HG03066 (cell line): ENCODE results near the gene EGLN2.
"Not testable (repeated sequence)": the region's sequence is repeated elsewhere in the genome, so short reads cannot be mapped to it uniquely, and the experiment has no call there.

ENCODE experiments used
- ATAC-seq: cut with Tn5 transposase; IDR thresholded peaks from one replicate; pipeline ENCODE4 v1.9.1; 2021; ENCODE audit warnings: low read depth; ENCODE audit not compliant: unreplicated experiment

Gene EGLN2

DNA sequence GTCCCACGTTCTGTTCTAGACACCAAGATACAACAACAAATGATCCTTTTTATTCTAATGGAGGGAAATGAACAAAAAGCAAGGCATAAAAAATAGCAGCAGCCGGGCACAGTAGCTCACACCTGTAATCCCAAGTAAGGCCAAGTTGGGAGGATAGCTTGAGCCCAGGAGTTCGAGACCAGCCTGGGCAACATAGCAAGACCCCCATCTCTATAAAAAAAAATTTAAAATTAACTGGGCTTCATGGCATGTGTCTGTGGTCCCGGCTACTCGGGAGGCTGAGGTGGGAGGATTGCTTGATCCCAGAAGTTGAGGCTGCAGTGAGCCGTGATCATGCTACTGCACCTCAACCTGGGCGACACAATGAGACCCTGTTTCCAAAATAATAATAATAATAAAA is 22.6 kb upstream of the EGLN2 start:
- ATAC-seq: no peak

DNA sequence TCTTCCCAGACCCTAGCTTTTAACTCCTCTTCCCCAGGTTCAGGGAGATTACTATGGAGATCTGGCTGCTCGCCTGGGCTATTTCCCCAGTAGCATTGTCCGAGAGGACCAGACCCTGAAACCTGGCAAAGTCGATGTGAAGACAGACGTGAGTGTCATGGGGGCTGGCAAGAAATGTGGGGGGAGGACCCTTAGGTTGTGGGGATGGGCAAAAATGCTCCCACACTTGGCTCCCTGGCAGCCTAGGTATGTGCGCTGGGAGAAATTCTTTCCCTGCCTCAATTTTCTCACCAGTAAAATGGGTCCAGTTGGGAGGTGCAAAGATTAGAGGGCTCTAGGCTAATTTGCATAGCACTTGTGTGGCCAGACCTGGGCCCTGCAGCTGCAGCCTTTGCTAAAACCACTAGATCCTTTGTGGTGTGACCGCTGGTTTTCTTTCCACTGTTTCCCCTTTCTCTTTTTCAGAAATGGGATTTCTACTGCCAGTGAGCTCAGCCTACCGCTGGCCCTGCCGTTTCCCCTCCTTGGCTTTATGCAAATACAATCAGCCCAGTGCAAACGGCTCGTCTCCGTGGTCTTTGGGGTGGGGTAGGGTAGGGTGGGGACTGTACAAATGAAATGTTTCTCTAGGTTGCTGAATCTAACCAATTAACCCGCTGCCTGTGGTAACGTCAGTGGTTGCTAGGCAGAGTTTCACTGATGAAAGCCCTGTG is 21.9 kb upstream of the EGLN2 start:
- ATAC-seq: peak; percentile 52

DNA sequence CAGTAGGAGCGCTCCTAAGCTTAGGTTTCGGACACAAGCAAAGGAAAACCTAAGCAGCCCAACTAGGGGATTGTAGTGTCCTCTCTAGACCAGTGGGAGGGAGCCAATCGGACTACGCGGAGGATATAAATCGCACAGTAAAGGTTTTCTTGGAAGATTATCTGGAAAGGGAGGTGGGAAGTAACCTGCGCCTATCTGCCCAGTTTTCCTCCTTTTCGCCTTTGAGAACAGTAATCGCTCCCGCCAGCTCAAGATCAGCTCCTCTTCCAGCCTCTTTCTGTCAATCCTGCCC is 21.4 kb upstream of the EGLN2 start:
- no peak for ATAC-seq

DNA sequence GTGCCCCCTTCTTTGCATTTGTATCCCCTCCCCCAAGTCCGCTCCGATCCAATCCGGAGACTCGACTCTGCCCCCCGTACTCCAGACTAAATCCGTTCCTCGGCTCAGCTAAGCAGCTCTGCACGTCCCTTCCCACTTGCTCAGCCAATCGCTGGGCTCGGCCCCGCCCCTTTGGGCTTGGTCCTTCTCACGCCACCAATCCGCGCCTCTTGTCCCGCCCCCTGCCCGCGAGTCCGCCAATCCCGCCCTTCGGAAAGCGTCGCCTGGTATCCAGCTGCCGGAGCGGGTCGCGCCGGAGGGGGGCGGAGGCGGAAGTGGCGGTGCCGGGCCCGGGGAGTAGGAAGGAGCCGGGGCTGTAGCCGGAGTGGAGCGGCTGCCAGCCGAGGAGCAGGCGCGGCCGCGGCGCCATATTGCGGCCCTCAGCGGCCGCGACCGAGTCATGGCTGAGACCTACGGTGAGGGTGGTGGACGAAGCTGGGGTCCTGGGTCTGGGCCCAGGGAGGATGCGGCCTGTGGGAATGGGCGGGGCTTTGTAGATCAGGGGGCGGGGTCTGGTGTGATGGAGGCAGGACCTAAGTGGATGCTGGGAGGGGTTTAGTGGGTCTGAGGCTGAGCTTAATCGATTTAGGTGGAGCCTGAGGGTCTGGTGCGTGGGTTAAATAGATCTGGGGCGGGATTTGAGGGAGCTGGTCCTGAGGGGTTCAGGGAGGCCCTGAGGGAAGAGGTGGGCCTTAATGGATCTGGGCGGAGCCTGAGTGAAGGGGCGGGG is 20.9 kb upstream of the EGLN2 start, which contains the start of gene RAB4B:
RAB4B (plus strand) TSS at position 311 of the 769 bp plus-strand sequence; CDS start at position 440, 129 bp downstream.
- ATAC-seq: peak; percentile 57

DNA sequence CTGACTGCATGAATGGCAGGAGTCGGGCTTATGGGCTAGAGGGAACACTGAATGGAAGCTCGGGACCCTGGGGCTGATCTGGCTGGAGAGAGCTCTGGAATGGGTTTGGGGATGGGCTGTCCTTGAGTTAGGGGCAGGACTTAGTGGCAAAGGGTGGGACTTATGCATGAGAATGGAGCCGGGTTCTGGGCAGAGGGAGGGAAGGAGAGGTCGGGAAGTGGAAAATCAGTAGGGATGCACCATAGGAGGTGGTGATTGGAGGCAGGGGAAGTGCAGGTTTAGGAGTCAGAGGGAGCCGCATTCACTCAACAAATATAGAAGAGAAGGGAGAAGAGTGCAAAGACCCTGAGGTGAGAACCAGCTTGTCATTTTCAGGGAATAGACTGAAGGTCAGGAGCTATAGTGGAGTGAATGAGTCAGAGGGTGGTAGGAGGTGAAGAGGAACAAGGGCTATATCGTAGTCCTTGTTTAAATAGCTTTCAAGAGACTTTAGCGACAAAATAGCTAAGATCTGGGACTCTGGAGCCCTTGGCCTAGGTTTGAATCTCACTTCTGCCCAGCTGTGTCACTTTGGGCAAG is 20.2 kb upstream of the EGLN2 start:
- no peak for ATAC-seq

DNA sequence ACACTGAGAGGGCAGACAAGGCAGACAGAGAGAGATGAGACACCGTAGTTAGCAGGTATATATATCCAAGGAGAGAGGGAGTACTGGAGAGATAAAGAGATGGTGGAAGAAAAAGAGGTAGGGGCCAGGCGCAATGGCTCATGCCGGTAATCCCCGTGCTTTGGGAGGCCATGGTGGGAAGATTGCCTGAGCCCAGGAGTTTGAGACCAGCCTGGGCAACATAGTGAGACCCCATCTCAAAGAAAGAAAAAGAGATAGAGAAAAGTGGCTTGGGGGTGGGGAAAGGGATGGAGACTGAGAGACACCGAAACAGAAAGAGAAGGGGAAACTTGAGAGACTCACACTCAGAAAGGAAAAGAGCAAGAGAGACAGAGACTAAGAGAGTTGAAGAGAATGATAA is 18.4 kb upstream of the EGLN2 start:
- ATAC-seq: no peak

DNA sequence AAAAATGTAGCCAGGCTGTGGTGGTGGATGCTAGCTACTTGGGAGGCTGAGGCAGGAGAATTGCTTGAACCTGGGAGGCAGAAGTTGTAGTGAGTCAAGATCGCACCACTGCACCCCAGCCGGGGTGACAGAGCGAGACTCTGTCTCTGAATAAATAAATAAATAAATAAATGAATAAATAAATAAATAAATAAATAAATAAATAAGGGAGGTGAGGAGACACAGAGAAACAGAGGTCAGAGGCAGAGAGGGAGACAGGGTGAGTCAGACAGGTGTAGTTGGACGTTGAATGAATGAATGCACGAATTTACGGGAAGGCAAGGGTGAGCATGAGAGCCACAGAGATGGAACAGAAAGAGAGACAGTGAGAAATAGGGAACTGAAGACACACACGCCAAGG is 17.9 kb upstream of the EGLN2 start:
- no peak for ATAC-seq

DNA sequence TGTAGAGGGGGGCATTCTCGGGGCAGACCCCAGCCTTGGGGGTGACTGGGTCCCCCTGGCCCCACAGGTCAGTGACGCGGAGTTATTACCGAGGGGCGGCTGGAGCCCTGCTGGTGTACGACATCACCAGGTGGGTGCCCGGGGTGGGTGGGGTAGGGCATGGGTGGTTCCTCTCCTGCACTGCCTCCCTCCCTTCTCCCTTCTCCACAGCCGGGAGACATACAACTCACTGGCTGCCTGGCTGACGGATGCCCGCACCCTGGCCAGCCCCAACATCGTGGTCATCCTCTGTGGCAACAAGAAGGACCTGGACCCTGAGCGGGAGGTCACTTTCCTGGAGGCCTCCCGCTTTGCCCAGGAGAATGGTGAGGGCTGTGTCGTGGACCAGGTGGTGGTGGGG is 15.3 kb upstream of the EGLN2 start:
- no peak for ATAC-seq

DNA sequence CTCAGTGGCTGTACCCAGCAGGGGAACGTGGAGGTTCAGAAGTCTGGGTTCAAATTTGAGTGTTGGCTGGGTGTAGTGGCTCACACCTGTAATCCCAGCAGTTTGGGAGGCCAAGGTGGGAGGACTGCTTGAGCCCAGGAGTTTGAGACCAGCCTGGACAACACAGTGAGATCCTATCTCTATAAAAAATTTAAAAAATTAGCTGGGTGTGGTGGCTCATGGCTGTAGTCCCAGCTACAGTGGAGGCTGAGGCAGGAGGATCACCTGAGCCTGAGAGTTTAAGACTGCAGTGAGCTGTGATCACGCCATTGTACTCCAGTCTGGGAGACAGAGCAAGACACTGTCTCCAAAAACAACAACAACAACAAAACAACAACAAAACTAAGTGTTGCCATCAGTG is 14.8 kb upstream of the EGLN2 start:
- ATAC-seq: not testable (repeated sequence)

DNA sequence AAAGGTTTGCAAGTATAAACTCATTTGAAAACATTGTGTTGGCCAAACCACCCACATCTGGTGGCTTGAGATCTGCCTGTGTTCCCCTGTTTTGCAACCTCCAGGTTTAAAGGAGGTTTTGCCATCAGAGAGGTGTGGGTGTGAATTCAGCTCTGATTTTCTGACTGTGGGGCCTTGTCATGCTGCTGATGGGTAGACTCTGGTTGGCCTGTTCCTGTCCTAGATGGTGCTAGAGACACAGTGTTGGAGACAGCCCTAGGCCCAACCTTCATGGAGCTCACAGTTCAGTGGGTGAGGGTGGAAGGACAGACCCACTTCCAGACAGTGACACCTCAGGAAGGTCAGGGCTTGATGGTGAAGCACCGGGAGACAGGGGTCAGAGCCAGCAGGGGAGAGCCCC is 13.5 kb upstream of the EGLN2 start:
- ATAC-seq: no peak

DNA sequence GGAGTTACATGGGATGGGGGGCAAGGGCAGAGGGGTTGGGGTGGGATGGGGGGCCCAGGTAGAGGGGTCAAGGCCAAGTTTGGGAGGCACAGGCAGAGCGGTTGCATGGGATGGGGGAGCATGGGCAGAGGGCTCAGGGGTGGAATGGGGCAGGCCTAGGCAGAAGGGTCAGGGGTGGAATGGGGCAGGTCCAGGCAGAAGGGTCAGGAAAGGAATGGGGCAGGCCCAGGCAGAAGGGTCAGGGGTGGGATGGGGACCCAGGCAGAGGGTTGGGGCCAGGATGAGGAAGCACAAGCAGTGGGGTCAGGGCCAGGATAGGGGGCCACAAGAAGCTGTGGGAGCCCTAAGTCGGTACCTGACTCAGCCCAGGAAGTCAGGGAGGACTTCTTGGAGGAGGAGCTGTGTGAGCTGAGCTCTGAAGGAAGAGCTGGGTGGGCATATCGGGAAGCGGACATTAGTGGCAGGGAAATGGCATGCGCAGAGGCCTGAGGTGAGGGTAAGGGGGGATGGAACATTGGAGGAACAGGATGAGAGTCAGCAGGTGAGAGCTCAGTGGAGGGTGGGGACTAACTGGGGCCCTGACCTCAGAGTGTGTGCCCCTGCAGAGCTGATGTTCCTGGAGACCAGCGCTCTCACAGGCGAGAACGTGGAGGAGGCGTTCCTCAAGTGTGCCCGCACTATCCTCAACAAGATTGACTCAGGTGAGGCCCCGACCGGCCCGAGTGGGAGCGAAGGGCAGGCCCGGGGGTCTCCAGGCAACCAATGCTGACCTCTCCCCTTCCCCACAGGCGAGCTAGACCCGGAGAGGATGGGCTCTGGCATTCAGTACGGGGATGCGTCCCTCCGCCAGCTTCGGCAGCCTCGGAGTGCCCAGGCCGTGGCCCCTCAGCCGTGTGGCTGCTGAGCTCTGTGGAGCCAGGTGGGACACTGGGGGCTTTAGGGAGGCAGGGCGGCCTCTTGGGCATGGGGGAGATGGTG is 12.6 kb upstream of the EGLN2 start:
- ATAC-seq: no peak

DNA sequence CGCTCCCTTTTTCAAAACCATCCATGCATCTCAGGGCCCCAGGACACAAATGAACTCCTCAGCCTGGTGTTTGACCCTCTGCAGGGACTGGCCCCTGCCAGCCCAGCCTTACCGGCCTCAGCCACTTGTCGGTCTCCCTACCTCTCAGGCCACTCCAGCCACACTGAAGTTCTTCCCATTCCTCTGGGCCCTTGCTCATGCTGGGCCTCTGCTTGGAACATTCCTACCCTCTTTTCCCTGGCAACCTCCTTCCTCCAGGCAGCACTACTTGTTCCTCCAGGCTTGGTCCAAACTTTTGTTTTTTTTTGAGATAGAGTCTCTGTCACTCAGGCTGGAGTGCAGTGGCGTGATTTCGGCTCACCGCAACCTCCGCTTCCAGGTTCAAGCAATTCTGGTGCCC is 7.6 kb upstream of the EGLN2 start:
- no peak for ATAC-seq

DNA sequence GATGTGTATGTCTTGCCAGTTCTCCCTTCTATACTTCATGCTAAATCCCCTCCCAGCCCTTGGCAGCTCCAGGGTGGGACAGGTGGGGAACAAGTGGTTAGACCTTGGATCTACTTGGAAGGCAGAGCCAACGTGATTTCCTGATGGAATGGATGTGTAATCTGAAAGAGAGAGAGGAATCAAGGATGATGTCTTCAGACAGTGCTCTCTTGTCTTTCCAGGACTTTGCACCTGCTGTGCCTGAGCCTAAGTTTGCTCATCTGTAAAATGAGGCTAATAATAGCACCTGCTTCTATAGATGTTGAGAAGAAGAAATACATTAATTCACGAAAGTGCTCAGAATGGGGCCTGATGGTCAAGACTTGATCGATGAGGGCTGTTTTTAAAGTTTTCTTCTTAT is 7.0 kb upstream of the EGLN2 start:
- ATAC-seq: no peak

DNA sequence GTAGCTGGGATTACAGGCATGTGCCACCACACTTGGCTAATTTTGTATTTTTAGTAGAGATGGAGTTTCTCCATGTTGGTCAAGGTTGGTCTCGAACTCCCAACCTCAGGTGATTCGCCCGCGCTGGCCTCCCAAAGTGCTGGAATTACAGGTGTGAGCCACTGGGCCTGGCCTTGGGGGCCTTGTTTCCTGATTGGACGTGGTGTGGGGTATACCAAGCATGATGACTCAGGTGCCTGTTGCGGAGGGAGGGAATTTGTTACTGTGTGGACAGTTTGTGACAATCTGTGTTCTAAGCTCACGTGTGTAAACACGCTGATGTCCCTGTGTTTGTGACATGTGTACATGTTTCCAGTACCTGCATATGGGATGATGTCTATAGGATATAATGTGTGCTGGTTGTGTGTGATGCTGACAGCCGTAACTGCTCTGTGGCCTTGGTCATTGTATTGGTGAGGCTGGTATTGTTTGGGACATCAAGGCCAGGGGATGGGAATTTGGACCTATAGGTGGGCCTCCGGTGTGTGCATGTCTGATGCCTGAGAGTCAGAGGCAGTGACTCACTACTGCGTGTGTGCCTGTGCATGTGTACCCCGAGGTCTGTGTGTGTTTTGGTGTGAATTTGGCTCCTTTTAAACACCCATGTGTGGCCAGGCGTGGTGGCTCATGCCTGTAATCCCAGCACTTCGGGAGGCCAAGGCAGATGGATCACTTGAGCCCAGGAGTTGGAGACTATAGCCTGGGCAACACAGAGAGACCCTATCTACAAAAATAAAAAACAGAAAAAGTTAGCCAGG is 1.6 kb upstream of the EGLN2 start:
- no peak for ATAC-seq

DNA sequence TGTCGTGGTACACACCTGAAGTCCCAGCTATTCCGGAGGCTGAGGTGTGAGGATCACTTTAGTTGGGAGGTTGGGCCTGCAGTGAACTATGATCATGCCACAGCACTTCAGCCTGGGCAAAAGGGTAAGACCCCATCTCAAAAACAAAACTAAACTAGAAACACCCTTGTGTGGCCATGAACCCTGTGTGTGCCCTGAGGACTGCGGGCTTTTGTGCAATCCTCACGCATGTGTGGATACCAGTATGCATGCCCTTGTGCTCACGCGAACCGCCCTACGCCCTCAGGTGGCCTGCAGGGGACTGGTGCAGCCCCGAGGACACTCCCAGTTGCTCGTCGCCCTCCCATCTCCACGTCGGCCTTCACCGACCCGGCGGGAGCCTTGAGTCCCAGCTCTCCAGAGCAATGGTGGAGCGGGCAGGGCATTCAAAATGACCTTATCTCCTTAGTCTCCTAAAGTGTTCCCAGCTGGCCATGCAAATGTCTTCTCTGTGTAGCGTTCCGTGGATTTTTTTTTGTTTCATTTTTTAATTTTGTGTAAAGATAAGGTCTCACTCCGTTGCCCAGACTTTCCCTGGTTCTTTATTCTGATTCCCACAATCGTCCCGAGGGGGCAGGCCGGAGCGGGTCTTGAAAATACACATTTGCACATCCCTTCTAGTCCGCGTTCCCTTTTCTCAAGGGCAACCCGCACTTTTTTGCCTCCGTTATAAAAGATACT is 868 bp upstream of the EGLN2 start:
- ATAC-seq: no peak

DNA sequence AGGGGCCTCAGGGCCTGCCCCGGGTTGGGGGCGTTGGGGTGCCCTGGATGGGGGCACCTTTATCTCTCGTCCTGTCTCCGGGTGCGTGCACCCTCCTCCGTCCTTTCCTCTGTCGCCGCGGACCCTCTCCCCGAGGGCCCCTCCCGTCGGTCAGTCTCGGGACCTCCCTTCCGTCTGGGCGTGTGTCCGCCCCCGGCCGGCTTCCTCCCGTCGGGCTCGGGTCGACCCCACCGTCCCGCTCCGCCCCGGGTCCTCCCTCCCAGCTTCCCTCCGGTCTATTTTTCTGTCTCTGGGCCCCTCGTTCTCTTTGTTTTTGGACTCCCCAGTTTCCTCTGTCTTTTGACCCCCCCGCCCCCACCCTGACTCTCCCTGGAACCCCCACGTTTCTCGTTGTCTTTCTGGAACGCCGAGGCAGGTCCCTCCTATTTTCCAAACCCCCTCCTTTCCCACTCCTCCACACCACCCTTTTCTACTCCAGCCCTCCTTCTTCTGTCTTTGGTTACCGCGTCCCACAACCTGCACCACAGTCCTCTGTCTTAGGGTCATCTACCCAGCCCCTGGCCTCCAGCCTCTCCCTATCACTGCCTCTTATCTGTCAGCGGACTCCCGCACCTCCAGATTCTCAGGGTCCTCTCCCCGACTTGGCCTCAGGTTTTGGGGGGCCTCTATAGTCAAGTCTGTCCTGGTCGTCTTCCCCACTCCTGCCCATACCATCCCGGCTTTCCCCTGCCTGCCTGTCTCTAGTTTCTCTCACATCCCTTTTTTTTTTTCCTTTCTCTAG is 757 bp downstream of the EGLN2 start:
- ATAC-seq: no peak

DNA sequence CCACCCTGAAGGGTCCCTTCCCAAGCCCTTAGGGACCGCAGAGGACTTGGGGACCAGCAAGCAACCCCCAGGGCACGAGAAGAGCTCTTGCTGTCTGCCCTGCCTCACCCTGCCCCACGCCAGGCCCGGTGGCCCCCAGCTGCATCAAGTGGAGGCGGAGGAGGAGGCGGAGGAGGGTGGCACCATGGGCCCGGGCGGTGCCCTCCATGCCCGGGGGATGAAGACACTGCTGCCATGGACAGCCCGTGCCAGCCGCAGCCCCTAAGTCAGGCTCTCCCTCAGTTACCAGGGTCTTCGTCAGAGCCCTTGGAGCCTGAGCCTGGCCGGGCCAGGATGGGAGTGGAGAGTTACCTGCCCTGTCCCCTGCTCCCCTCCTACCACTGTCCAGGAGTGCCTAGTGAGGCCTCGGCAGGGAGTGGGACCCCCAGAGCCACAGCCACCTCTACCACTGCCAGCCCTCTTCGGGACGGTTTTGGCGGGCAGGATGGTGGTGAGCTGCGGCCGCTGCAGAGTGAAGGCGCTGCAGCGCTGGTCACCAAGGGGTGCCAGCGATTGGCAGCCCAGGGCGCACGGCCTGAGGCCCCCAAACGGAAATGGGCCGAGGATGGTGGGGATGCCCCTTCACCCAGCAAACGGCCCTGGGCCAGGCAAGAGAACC is 1.5 kb downstream of the EGLN2 start:
- no peak for ATAC-seq

DNA sequence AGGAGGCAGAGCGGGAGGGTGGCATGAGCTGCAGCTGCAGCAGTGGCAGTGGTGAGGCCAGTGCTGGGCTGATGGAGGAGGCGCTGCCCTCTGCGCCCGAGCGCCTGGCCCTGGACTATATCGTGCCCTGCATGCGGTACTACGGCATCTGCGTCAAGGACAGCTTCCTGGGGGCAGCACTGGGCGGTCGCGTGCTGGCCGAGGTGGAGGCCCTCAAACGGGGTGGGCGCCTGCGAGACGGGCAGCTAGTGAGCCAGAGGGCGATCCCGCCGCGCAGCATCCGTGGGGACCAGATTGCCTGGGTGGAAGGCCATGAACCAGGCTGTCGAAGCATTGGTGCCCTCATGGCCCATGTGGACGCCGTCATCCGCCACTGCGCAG is 2.0 kb downstream of the EGLN2 start:
- ATAC-seq: no peak
